SJCRH30 (cell line): Measurements from ENCODE around the gene GINS2. TPM values are rescaled to one million over a fixed set of nuclear protein-coding genes. Genes with fewer than 3 reads are reported as not detected.

Experiments used
- DNase-seq, 2 experiments: peaks; one replicate each; pipeline ENCODE4 v3.0.0-alpha.2; 2015 to 2020
- H3K27ac ChIP-seq: fragments of 250-450 bp; sonication (Bioruptor Pico); 2 replicates; pipeline ENCODE4 v1.5.1; 2020; ENCODE audit warnings: mild to moderate bottlenecking, moderate library complexity
- H3K27me3 ChIP-seq: fragments of 250-450 bp; sonication (Bioruptor Pico); 2 replicates; pipeline ENCODE4 v1.5.1; 2020; ENCODE audit warnings: mild to moderate bottlenecking, moderate library complexity
- H3K36me3 ChIP-seq: fragments of 250-450 bp; sonication (Bioruptor Pico); 2 replicates; pipeline ENCODE4 v1.5.1; 2020; ENCODE audit warnings: mild to moderate bottlenecking, moderate library complexity
- H3K4me1 ChIP-seq: fragments of 250-450 bp; sonication (Bioruptor Pico); 2 replicates; pipeline ENCODE4 v1.5.1; 2020; ENCODE audit warnings: mild to moderate bottlenecking, moderate library complexity
- H3K4me3 ChIP-seq: fragments of 250-450 bp; sonication (Bioruptor Pico); 2 replicates; pipeline ENCODE4 v1.5.1; 2020; ENCODE audit warnings: mild to moderate bottlenecking, moderate library complexity
- H3K9me3 ChIP-seq: fragments of 250-450 bp; sonication (Bioruptor Pico); replicated peaks from 2 replicates; pipeline ENCODE4 v1.5.1; 2020; ENCODE audit warnings: mild to moderate bottlenecking, moderate library complexity
- total RNA-seq: library from RNA; depleted of rRNA; stranded (reverse); fragments of >200 nt; shearing (Covaris generic); gene quantifications from 2 replicates; pipeline ENCODE4 v1.2.3, GENCODE V29; 2014

Gene GINS2
- total RNA-seq, 1 experiment from 2014 or later: 51.2 TPM

DNA sequence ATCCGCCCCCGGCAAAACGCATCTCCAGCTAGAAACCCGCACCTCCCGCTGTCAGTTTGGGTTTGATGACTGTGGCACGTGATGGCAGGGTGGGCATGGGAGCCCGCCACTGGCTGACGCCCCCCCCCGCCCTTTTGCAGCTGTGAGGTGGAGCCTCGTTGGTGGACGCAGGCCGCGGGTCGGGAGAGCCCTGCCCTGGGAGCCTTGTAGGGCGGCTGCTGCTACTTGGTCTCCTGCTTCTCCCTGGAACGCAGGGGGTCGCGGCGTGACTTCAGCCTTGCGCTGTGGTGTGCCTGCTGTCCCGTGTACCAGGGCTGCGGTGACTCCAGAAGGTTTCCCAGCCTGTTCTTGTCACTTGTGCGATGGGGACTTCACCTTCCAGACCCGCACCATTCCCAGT, 47.4 kb downstream of the GINS2 start:
- Histone ChIP-seq H3K9me3 (no peaks in the 10 kb centered on the region), H3K27ac (no peak overlapping the region), H3K4me3 (no peak overlapping the region), H3K27me3 (no peaks in the 10 kb centered on the region), H3K36me3 (no peaks in the 10 kb centered on the region), H3K4me1 (peaks cover 17% of the 10 kb centered on the region)
- DNase-seq: no peak

DNA sequence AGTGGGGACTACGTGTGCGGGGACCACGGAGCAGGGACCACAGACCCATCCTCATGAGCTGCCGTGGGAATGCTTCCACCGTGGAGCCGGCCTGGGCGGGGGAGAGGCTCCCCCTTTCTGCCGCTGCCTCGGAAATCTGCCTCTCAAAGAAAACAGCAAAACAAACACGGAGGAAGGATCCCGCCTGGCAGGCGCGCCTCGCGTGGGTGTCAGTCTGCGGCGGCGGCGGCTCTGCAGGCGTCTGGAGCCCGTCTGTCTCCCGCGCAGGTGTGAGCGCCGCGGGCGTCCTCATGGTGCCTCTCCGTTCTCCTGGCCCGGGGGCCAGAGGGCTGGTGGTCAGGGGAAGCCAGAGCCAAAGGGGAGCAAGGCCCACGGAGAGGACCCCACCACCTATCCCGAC, 48.2 kb downstream of the GINS2 start:
- H3K36me3 ChIP-seq: no peaks in the 10 kb centered on the region
- H3K27me3 ChIP-seq: no peaks in the 10 kb centered on the region
- DNase-seq: no peak
- H3K4me1 ChIP-seq: peaks cover 17% of the 10 kb centered on the region
- H3K27ac ChIP-seq: no peak overlapping the region
- no peaks in the 10 kb centered on the region for H3K9me3 ChIP-seq
- no peak overlapping the region for H3K4me3 ChIP-seq

- Histone ChIP-seq H3K4me1 (peaks cover 17% of the 10 kb centered on the region), H3K27me3 (no peaks in the 10 kb centered on the region), H3K27ac (no peak overlapping the region), H3K9me3 (no peaks in the 10 kb centered on the region), H3K4me3 (no peak overlapping the region), H3K36me3 (no peaks in the 10 kb centered on the region)
- DNase-seq: no peak
Observed at GRCh38 chr16:85640254-85640558, 48.5 kb downstream of the GINS2 start.

- Histone ChIP-seq H3K4me1 (peaks cover 17% of the 10 kb centered on the region), H3K27ac (no peak overlapping the region)
- no peak for DNase-seq
Observed at GRCh38 chr16:85639529-85640253, 49.1 kb downstream of the GINS2 start.

DNA sequence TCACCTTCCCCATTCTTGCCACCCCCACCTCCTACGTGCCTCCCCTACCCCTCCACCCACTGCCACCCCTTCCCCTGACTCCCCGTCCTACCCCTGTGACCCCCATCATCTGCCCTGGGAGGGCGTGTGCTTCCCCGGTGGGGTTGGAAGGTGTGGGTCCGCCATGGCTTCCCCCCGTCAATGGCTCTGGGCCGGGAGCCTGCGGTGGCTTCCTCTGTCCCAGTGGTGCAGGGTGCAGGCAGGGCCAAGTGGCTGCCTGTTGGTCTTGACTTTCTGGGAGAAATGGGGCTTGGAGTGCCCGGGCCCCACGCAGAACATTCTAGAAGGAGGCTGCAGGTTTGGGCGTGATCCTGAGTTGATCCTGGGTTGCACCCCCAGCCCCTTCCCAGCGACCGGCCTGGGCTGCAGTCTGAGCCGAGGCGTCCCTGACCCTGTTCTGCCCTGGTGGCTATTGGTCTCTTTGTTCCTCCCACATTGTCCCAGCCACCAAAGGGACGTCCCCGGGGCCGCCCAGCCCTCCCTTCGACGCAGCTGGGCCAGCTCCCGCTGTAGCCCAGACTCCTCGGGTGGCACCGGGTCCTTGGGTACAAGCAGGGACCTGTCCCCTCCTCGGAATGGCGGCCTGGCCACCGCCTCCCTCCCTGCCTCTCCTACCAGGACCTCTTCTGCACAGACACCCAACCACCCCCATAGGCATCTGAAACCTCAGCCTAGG, 49.9 kb downstream of the GINS2 start:
- Histone ChIP-seq H3K27ac (no peak overlapping the region), H3K36me3 (no peaks in the 10 kb centered on the region), H3K4me1 (peaks cover 16% of the 10 kb centered on the region), H3K9me3 (no peaks in the 10 kb centered on the region), H3K4me3 (no peak overlapping the region), H3K27me3 (no peaks in the 10 kb centered on the region)
- no peak for DNase-seq

More at GRCh38 chr16:85639529-85640253, 49.1 kb downstream of the GINS2 start:
- no peaks in the 10 kb centered on the region for H3K9me3 ChIP-seq
- H3K36me3 ChIP-seq: no peaks in the 10 kb centered on the region
- H3K4me3 ChIP-seq: no peak overlapping the region
- H3K27me3 ChIP-seq: no peaks in the 10 kb centered on the region

- Histone ChIP-seq H3K36me3 (no peaks in the 10 kb centered on the region), H3K4me3 (no peak overlapping the region), H3K9me3 (no peaks in the 10 kb centered on the region), H3K27me3 (no peaks in the 10 kb centered on the region), H3K4me1 (peaks cover 8% of the 10 kb centered on the region), H3K27ac (no peak overlapping the region)
- DNase-seq: no peak
Observed at GRCh38 chr16:85637808-85638647, 50.7 kb downstream of the GINS2 start.

DNA sequence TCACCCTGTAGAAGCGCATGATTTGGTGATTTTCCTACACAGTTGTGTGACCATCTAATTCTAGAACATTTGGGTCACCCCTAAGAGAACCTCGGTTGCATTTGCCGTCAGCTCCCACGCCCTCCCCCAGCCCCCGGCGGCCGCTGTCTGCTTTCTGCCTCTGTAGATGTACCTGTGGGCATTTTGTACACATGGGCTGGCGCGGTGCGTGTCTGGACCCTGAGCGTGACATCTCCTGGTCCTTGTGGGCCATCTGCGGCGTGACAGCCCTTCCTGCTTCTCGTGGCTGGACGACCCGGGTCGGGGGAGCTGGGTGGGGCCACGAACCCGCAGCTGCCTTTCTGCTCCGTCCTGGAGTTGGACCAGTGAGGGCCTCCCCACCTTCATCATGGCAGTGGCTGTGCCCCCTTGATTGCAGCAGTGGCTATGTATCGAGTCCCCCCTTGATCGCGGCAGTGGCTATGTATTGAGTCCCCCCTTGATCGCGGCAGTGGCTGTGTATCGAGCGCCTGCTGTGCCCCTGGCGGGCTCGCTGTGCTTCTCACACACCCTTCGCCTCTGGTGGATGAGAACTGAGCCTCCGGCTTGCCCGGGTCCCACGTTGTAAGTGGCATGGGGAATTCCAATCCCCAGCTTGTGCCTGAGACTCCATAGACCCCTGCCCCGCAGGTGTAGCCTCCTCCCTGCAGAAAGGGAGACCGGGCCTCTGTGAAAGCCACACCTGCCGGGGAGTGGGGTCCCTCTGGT, 51.5 kb downstream of the GINS2 start:
- H3K27me3 ChIP-seq: no peaks in the 10 kb centered on the region
- no peak for DNase-seq
- no peak overlapping the region for H3K27ac ChIP-seq
- no peaks in the 10 kb centered on the region for H3K9me3 ChIP-seq
- H3K36me3 ChIP-seq: no peaks in the 10 kb centered on the region
- no peak overlapping the region for H3K4me3 ChIP-seq
- H3K4me1 ChIP-seq: no peaks in the 10 kb centered on the region; the same call in 1 of the 2 replicates

DNA sequence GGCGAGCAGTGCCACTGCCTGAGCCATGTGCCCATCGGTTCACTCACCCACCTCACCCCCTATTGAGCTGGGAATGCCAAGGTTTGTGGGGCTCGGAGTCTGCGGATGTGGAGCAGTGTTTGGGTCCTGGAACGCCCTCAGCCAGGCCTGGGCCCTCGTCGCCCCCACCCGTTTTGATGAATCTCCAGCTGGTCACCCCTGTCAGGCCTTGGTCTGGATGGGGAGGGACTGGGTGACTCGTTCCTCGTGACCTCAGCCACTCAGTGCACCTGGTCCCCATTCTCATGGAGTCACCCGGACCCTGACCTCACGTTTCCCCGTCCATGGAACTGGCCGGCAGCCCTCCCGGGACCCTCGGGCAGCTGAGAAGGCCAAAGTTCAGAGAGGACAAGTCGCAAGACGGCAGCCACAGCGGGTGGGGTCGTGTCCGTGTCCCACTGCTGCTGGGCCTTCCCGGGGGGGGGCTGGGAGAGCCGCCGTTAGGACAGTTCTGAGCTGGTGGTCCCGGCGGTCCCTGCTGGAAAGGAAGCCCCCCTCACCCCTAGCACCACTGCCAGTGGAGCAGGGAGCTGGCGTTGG, 52.4 kb downstream of the GINS2 start:
- no peak overlapping the region for H3K4me3 ChIP-seq
- no peaks in the 10 kb centered on the region for H3K4me1 ChIP-seq
- no peaks in the 10 kb centered on the region for H3K27me3 ChIP-seq
- H3K9me3 ChIP-seq: no peaks in the 10 kb centered on the region
- DNase-seq: no peak
- H3K36me3 ChIP-seq: no peaks in the 10 kb centered on the region
- H3K27ac ChIP-seq: no peak overlapping the region

GRCh38 chr16:85635545-85636140, 53.1 kb downstream of the GINS2 start:
- Histone ChIP-seq H3K4me3 (no peak overlapping the region), H3K4me1 (no peaks in the 10 kb centered on the region), H3K9me3 (no peaks in the 10 kb centered on the region), H3K36me3 (no peaks in the 10 kb centered on the region), H3K27ac (no peak overlapping the region), H3K27me3 (no peaks in the 10 kb centered on the region)
- no peak for DNase-seq

DNA sequence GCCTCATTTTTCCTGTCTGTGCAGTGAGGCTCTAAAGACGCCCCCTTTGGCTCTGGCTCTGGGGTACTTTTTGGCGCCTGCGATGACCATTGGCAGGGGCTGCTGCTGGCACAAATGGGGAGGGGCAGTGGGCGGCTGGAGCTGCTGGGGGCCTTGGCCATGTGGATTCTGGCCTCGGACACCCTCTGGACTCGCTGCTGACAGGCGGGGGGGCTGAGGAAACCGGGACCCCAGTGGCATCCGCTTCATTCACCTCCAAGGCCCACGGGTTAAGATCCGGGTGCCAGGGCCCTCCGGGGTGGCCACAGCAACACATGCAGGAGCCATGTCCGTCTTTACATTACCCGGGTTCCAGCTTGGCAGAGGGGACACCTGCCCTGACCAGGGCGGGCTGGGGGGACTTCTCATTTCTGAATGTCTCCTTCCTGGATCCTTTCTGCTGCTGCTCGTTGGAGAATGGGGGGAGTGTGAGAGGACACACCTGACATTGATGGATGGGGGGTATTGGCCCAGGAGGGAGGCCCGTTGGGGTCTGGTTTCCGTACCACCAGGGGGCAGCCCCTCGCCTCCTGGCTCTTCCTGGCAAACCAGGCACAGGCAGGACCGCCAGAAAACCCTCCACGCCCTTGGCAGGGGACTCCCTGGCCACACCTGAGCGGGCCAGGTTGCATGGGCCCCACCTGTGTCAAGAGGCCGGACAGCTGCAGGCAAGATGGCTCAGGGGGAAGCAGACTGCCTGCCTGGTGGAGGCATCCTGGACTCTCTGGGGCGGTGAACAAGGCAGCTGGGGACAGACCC, 53.8 kb downstream of the GINS2 start:
- no peaks in the 10 kb centered on the region for H3K4me1 ChIP-seq
- DNase-seq: no peak
- H3K9me3 ChIP-seq: no peaks in the 10 kb centered on the region
- no peaks in the 10 kb centered on the region for H3K36me3 ChIP-seq
- H3K27me3 ChIP-seq: no peaks in the 10 kb centered on the region
- H3K27ac ChIP-seq: no peak overlapping the region
- no peak overlapping the region for H3K4me3 ChIP-seq

DNA sequence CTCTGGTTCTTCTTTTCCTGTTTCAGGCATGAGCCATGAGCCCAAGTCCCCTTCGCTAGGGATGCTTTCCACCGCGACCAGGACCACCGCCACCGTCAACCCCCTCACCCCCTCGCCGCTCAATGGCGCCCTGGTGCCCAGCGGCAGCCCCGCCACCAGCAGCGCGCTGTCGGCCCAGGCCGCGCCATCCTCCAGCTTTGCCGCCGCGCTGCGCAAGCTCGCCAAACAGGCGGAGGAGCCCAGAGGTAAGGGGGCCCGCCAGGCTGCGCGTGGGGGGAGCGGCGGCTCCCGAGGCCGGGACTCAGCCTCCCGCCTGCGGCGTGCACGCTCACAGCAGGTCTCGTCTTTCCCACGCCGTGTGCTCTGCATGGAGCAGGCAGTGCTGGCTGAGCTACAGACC, 54.9 kb downstream of the GINS2 start:
- H3K27me3 ChIP-seq: no peaks in the 10 kb centered on the region
- H3K4me1 ChIP-seq: no peaks in the 10 kb centered on the region
- no peak for DNase-seq
- H3K36me3 ChIP-seq: no peaks in the 10 kb centered on the region
- no peaks in the 10 kb centered on the region for H3K9me3 ChIP-seq
- H3K4me3 ChIP-seq: no peak overlapping the region
- no peak overlapping the region for H3K27ac ChIP-seq

GRCh38 chr16:85633438-85633743, 55.4 kb downstream of the GINS2 start:
- Histone ChIP-seq H3K9me3 (no peaks in the 10 kb centered on the region), H3K4me1 (no peaks in the 10 kb centered on the region), H3K27ac (no peak overlapping the region), H3K27me3 (no peaks in the 10 kb centered on the region), H3K4me3 (no peak overlapping the region), H3K36me3 (no peaks in the 10 kb centered on the region)
- DNase-seq: no peak

DNA sequence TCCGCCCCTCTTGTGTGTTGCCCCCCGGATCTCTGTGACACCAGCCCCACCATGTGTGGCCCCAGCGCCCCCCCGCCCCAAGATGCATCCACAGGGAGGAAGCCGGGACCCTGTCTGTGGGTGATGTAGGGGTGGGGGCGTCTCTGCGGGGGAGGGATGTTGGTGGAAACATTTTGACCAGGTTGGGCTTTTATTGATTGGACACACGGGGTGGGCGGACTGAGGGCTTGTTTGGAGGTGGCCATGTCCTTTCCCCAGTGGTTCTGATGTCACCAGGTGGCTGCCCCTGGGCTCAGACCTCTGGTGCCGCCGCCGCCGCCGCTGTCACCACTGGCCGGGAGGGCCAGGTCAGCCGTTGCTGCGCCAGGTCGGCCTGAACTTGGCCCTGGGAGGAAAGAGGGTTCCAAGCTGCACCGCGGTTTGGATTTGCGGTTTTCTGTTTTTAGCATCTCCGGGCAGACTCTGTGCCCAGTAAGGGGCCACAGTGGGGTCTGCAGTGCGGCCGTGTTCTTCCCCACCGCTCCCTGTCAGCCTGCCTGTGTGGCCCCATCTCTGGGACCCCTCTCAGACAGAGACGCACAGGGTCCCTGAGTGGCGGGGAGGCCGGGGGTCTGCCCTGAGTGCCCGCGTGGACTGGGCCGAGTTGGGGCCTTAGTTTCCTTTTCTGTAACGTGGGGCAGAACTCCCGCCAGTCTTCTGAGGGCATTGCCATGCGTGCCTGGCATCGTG, 55.9 kb downstream of the GINS2 start:
- H3K4me1 ChIP-seq: no peaks in the 10 kb centered on the region
- H3K4me3 ChIP-seq: no peak overlapping the region
- no peaks in the 10 kb centered on the region for H3K36me3 ChIP-seq
- no peaks in the 10 kb centered on the region for H3K27me3 ChIP-seq
- H3K27ac ChIP-seq: no peak overlapping the region
- no peak for DNase-seq
- no peaks in the 10 kb centered on the region for H3K9me3 ChIP-seq
